ENCODE data around the gene DOCK9. TPM values are rescaled to one million over a fixed set of nuclear protein-coding genes. Genes with fewer than 3 reads are reported as not detected.

The DOCK9 gene
- total RNA-seq, 2 experiments from 2014 or later, result 33.4 to 36.9 TPM

GRCh38 chr13:98967491-98967890, 10.4 kb downstream of the DOCK9 start:
- intact Hi-C loops (cut with micrococcal nuclease), result no loop called here
- TF ChIP-seq CTCF (IDR thresholded peaks at IDR 0.05), result no peak
- Mint-ChIP-seq H3K9me3 (no peaks in the 10 kb centered on the region), H3K27me3 (no peaks in the 10 kb centered on the region), H3K4me1 (ENCODE audit: low read depth) (peaks cover 31% of the 10 kb centered on the region), H3K4me3 (no peak overlapping the region), H3K27ac (no peak overlapping the region), H3K36me3 (ENCODE audit: low read depth) (peaks cover 2% of the 10 kb centered on the region)
- ATAC-seq (no peak), DNase-seq (no peak)
- CTCF ChIA-PET, result no interaction called here
- POLR2A ChIA-PET, result no interaction called here

DNA sequence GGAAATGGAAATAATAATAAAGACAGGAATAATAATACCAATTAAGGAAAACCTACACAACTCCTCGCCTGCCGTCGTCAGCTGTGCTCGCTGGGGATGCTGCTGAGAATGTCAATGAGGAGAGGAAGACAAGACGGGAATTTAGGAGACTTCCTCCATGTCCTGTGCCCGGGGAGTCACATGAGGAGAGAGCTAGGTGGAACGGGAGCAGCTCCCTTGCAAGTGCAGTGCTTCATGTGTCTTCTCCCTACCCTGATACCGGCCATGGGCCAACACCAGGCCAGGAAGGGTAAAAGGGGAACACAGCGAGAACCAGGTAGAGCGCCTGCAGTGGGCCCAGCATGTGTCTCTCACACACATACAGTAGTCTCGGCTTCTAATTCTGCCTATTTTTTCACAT, 11.8 kb downstream of the DOCK9 start:
- no peak overlapping the region for H3K4me3 Mint-ChIP-seq
- H3K9me3 Mint-ChIP-seq, result no peaks in the 10 kb centered on the region
- H3K4me1 Mint-ChIP-seq (ENCODE audit: low read depth), result peaks cover 28% of the 10 kb centered on the region
- DNase-seq (no peak), ATAC-seq (no peak)
- intact Hi-C loops (cut with micrococcal nuclease), result no loop called here
- no peaks in the 10 kb centered on the region for H3K27me3 Mint-ChIP-seq
- ChIA-PET POLR2A (no interaction called here), CTCF (interaction anchor here (0.6 kb wide), 1 partner anchor 951 kb away, joined by 3 read pairs; no protein-coding TSS in a partner anchor)
- no peak for TF ChIP-seq CTCF (IDR thresholded peaks at IDR 0.05)
- peaks cover 2% of the 10 kb centered on the region for H3K36me3 Mint-ChIP-seq (ENCODE audit: low read depth)
- no peak overlapping the region for H3K27ac Mint-ChIP-seq

DNA sequence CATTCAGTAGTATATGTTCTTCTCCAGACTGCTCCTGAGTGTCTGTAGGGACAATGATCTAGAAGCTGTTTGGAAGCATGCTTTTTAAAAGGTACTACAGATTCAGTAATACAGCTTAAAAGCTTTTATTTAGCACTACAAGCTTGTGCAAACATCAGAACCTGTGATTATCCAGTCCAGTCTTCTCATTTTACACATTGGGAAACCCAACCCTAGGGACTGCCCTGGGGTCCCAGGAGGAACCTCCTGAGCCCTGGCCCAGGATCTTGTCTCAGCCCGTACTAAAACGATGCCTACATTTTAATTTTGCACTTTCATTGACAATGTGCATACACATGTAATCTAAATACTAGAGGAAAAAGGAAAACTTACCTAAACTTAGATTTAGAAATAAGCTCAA, 12.5 kb downstream of the DOCK9 start:
- TF ChIP-seq CTCF (IDR thresholded peaks at IDR 0.05), result no peak
- CTCF ChIA-PET, result interaction anchor here (0.6 to 0.8 kb wide), 2 partner anchors 13 to 950 kb away, joined by 3 read pairs; partner anchors contain the start of gene DOCK9
- Mint-ChIP-seq H3K9me3 (no peaks in the 10 kb centered on the region), H3K27me3 (no peaks in the 10 kb centered on the region), H3K4me1 (ENCODE audit: low read depth) (peaks cover 28% of the 10 kb centered on the region), H3K27ac (no peak overlapping the region), H3K36me3 (ENCODE audit: low read depth) (peaks cover 2% of the 10 kb centered on the region), H3K4me3 (no peak overlapping the region)
- DNase-seq (no peak), ATAC-seq (no peak)
- intact Hi-C loops (cut with micrococcal nuclease), result no loop called here
- POLR2A ChIA-PET, result interaction anchor here (1.0 kb wide), 1 partner anchor 26 kb away, joined by 3 read pairs; no protein-coding TSS in a partner anchor

DNA sequence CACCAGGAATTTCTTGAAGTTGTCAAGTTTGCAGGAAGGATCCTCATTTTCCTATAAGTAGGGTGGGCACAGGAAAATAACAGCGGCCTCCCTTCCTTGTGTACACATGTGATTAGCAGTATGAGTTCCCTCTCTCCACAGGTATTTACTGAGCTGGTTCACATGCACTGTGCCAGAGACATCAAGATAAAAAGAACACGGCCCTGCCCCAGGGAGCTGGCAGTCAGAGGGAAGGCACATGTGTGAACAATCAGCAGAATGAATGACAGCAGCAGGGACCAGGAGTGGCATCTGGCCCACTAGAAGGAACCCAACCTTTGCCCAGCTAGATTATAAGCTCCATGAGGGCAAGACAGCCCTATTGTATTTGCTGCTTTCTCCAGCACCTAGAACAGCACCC, 13.9 kb downstream of the DOCK9 start:
- ChIA-PET CTCF (interaction anchor here (1.1 to 2.6 kb wide), 3 partner anchors 9 to 94 kb away, joined by 3 to 9 read pairs (median 4); no protein-coding TSS in a partner anchor), POLR2A (no interaction called here)
- Mint-ChIP-seq H3K27me3 (no peaks in the 10 kb centered on the region), H3K36me3 (ENCODE audit: low read depth) (peaks cover 2% of the 10 kb centered on the region), H3K4me1 (ENCODE audit: low read depth) (peaks cover 22% of the 10 kb centered on the region), H3K9me3 (no peaks in the 10 kb centered on the region), H3K4me3 (no peak overlapping the region), H3K27ac (no peak overlapping the region)
- DNase-seq (no peak), ATAC-seq (no peak)
- no peak for TF ChIP-seq CTCF (IDR thresholded peaks at IDR 0.05)
- intact Hi-C loops (cut with micrococcal nuclease), result loop anchor here (5.0 kb wide), 1 partner anchor 47 kb away; no protein-coding TSS in a partner anchor

DNA sequence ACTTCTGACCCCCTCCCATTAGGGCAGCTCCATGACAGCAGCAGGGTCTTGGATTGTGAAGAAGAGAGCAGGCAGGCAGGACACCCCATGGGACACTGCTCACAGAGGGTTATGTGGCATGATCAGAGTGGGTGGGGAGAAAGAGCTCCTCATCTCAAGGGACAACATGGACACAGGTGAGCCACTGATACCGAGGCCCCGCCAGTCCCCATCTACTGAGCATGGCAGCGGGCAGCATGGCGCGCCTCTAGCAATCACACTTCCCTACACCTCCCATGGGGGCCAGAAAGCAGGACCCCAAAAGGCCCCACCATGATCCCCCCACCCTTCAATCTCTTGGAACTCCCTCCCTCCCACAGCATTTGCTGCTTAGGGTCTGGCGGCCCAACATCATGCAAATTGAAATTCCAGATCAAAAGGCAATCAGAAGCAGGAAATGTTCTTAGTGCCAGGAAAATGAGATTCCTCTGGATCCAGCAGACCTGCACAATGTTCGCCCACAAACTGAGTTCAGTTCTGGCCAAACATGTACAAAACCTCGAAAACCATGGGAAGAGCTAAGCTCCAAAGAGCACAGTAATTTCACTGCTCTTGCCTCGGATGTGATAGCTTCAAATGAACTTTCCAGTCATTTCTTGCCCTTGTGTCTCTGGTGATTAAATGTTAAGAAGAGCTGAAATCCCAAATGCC, 14.8 kb downstream of the DOCK9 start:
- H3K9me3 Mint-ChIP-seq, result no peaks in the 10 kb centered on the region

More for the DNA sequence above, 14.8 kb downstream of the DOCK9 start:
- ChIA-PET CTCF (interaction anchor here (0.9 to 2.6 kb wide), 4 partner anchors 8 to 94 kb away, joined by 3 to 9 read pairs (median 4); no protein-coding TSS in a partner anchor), POLR2A (interaction anchor here (1.4 kb wide), 1 partner anchor 16 kb away, joined by 4 read pairs; no protein-coding TSS in a partner anchor)
- Mint-ChIP-seq H3K36me3 (ENCODE audit: low read depth) (peaks cover 2% of the 10 kb centered on the region), H3K4me1 (ENCODE audit: low read depth) (peaks cover 20% of the 10 kb centered on the region), H3K4me3 (no peak overlapping the region), H3K27me3 (no peaks in the 10 kb centered on the region), H3K27ac (no peak overlapping the region)
- DNase-seq (no peak), ATAC-seq (no peak)
- intact Hi-C loops (cut with micrococcal nuclease), result loop anchor here (5.0 kb wide), 1 partner anchor 46 kb away; no protein-coding TSS in a partner anchor
- no peak for TF ChIP-seq CTCF (IDR thresholded peaks at IDR 0.05)

Measured in activated CD8-positive, alpha-beta T cell treated with anti-CD3 and anti-CD28 coated beads for 36 hours (primary cell).